Effector memory CD8-positive, alpha-beta T cell (primary cell): ENCODE data around the gene MIOS.

Experiments used
- ATAC-seq: fragments of 150-1000 bp; cut with Tn5 transposase; replicated peaks from 2 replicates; pipeline ENCODE4 v1.10.0; 2021; ENCODE audit warnings: mild to moderate bottlenecking, moderate library complexity
- DNase-seq, 3 experiments: peaks; one replicate each; pipeline ENCODE4 v3.0.0; 2021
- H3K27ac Mint-ChIP-seq, 2 donors: one replicate each; pipeline ENCODE4 v1.8.0; 2022; ENCODE audit warnings: mild to moderate bottlenecking in 2 of 2, mixed read lengths in 2 of 2, moderate library complexity in 2 of 2
- H3K27me3 Mint-ChIP-seq, 2 donors: one replicate each; pipeline ENCODE4 v1.8.0; 2022; ENCODE audit warnings: mixed read lengths in 2 of 2
- H3K36me3 Mint-ChIP-seq: one replicate; pipeline ENCODE4 v1.8.0; 2022; ENCODE audit warnings: mild to moderate bottlenecking, moderate library complexity, mixed read lengths; ENCODE audit not compliant: insufficient read depth
- H3K4me1 Mint-ChIP-seq, 2 donors: one replicate each; pipeline ENCODE4 v1.8.0; 2022; ENCODE audit warnings: low read depth in 2 of 2, mixed read lengths in 2 of 2
- H3K4me3 Mint-ChIP-seq, 2 donors: one replicate each; pipeline ENCODE4 v1.8.0; 2022; ENCODE audit warnings: mild to moderate bottlenecking in 2 of 2, mixed read lengths in 2 of 2, moderate library complexity in 2 of 2
- H3K9me3 Mint-ChIP-seq, 2 donors: one replicate each; pipeline ENCODE4 v1.8.0; 2022; ENCODE audit warnings: mixed read lengths in 2 of 2

MIOS gene

GRCh38 chr7:7563269-7563668 lies 3.4 kb upstream of the MIOS start:
- DNase-seq = no peak
- H3K36me3 Mint-ChIP-seq = no peaks in the 10 kb centered on the region
- no peak overlapping the region for H3K27ac Mint-ChIP-seq
- H3K27me3 Mint-ChIP-seq = no peaks in the 10 kb centered on the region
- H3K4me1 Mint-ChIP-seq = peaks cover 5 to 6% of the 10 kb centered on the region in 2 donors
- no peaks in the 10 kb centered on the region for H3K9me3 Mint-ChIP-seq
- no peak overlapping the region for H3K4me3 Mint-ChIP-seq
- ATAC-seq = no peak

GRCh38 chr7:7563813-7564212 lies 2.9 kb upstream of the MIOS start:
- H3K27me3 Mint-ChIP-seq = no peaks in the 10 kb centered on the region
- DNase-seq (no peak), ATAC-seq (no peak)
- no peaks in the 10 kb centered on the region for H3K36me3 Mint-ChIP-seq
- no peak overlapping the region for H3K27ac Mint-ChIP-seq
- peaks cover 10 to 11% of the 10 kb centered on the region in 2 donors for H3K4me1 Mint-ChIP-seq
- no peaks in the 10 kb centered on the region for H3K9me3 Mint-ChIP-seq
- H3K4me3 Mint-ChIP-seq = no peak overlapping the region

- no peaks in the 10 kb centered on the region for H3K36me3 Mint-ChIP-seq
- no peak overlapping the region for H3K4me3 Mint-ChIP-seq
- H3K4me1 Mint-ChIP-seq = peaks cover 16 to 17% of the 10 kb centered on the region in 2 donors
- no peak overlapping the region for H3K27ac Mint-ChIP-seq
- ATAC-seq (no peak), DNase-seq (no peak)
- no peaks in the 10 kb centered on the region for H3K9me3 Mint-ChIP-seq
- H3K27me3 Mint-ChIP-seq = no peaks in the 10 kb centered on the region
Observed at GRCh38 chr7:7564323-7564780, 2.3 kb upstream of the MIOS start.

- DNase-seq = no peak
- no peak overlapping the region for H3K4me3 Mint-ChIP-seq
- no peaks in the 10 kb centered on the region for H3K36me3 Mint-ChIP-seq
- no peaks in the 10 kb centered on the region for H3K9me3 Mint-ChIP-seq
- H3K4me1 Mint-ChIP-seq = peaks cover 24 to 25% of the 10 kb centered on the region in 2 donors
- ATAC-seq = no peak
- no peaks in the 10 kb centered on the region for H3K27me3 Mint-ChIP-seq
- no peak overlapping the region for H3K27ac Mint-ChIP-seq
Observed at GRCh38 chr7:7565018-7565680, 1.5 kb upstream of the MIOS start.

GRCh38 chr7:7565746-7566650 lies 686 bp upstream of the MIOS start:
- no peak for ATAC-seq
- DNase-seq = no peak
- no peaks in the 10 kb centered on the region for H3K36me3 Mint-ChIP-seq

GRCh38 chr7:7567898-7568531 lies 1.3 kb downstream of the MIOS start:
- peaks cover 30 to 33% of the 10 kb centered on the region in 2 donors for H3K4me1 Mint-ChIP-seq
- H3K27me3 Mint-ChIP-seq = no peaks in the 10 kb centered on the region
- H3K36me3 Mint-ChIP-seq = no peaks in the 10 kb centered on the region
- peak overlapping the region; percentile 55 to 86 for H3K27ac Mint-ChIP-seq
- DNase-seq (no peak), ATAC-seq (no peak)
- H3K4me3 Mint-ChIP-seq = peak overlapping the region in 1 of 2 donors; percentile 80
- H3K9me3 Mint-ChIP-seq = no peaks in the 10 kb centered on the region

More at GRCh38 chr7:7565746-7566650, 686 bp upstream of the MIOS start:
- H3K27ac Mint-ChIP-seq = no peak overlapping the region
- H3K27me3 Mint-ChIP-seq = no peaks in the 10 kb centered on the region
- no peaks in the 10 kb centered on the region for H3K9me3 Mint-ChIP-seq
- H3K4me3 Mint-ChIP-seq = no peak overlapping the region
- peaks cover 30 to 33% of the 10 kb centered on the region in 2 donors for H3K4me1 Mint-ChIP-seq

- Mint-ChIP-seq H3K27me3 (no peaks in the 10 kb centered on the region), H3K4me3 (peak overlapping the region in 1 of 2 donors; percentile 80), H3K36me3 (no peaks in the 10 kb centered on the region), H3K4me1 (peaks cover 30 to 33% of the 10 kb centered on the region in 2 donors), H3K9me3 (no peaks in the 10 kb centered on the region), H3K27ac (peak overlapping the region; percentile 51 to 86)
- ATAC-seq (no peak), DNase-seq (no peak)
Observed at GRCh38 chr7:7568553-7568952, 1.9 kb downstream of the MIOS start.

GRCh38 chr7:7569081-7569527 lies 2.4 kb downstream of the MIOS start:
- H3K9me3 Mint-ChIP-seq = no peaks in the 10 kb centered on the region
- no peaks in the 10 kb centered on the region for H3K36me3 Mint-ChIP-seq
- no peaks in the 10 kb centered on the region for H3K27me3 Mint-ChIP-seq
- H3K27ac Mint-ChIP-seq = peak overlapping the region; percentile 51 to 86
- DNase-seq = peak in 1 of 3 experiments; percentile 14
- peak; percentile 21 for ATAC-seq
- H3K4me3 Mint-ChIP-seq = peak overlapping the region in 1 of 2 donors; percentile 80
- H3K4me1 Mint-ChIP-seq = peaks cover 30 to 33% of the 10 kb centered on the region in 2 donors

- ATAC-seq (no peak), DNase-seq (no peak)
- Mint-ChIP-seq H3K27me3 (no peaks in the 10 kb centered on the region), H3K9me3 (no peaks in the 10 kb centered on the region), H3K36me3 (no peaks in the 10 kb centered on the region), H3K4me3 (peak overlapping the region in 1 of 2 donors; percentile 80), H3K4me1 (peaks cover 30 to 33% of the 10 kb centered on the region in 2 donors), H3K27ac (peak overlapping the region; percentile 51 to 86)
Observed at GRCh38 chr7:7569615-7570014, 2.9 kb downstream of the MIOS start.

GRCh38 chr7:7570584-7570983 lies 3.9 kb downstream of the MIOS start:
- peaks cover 30 to 36% of the 10 kb centered on the region in 2 donors for H3K4me1 Mint-ChIP-seq
- no peaks in the 10 kb centered on the region for H3K27me3 Mint-ChIP-seq
- DNase-seq (no peak), ATAC-seq (no peak)
- H3K4me3 Mint-ChIP-seq = no peak overlapping the region
- H3K27ac Mint-ChIP-seq = peak overlapping the region in 1 of 2 donors; percentile 86
- H3K9me3 Mint-ChIP-seq = no peaks in the 10 kb centered on the region
- no peaks in the 10 kb centered on the region for H3K36me3 Mint-ChIP-seq

- no peak for ATAC-seq
- no peak overlapping the region for H3K27ac Mint-ChIP-seq
- peaks cover 21 to 28% of the 10 kb centered on the region in 2 donors for H3K4me1 Mint-ChIP-seq
- no peak overlapping the region for H3K4me3 Mint-ChIP-seq
- DNase-seq = no peak
- no peaks in the 10 kb centered on the region for H3K36me3 Mint-ChIP-seq
- no peaks in the 10 kb centered on the region for H3K27me3 Mint-ChIP-seq
- H3K9me3 Mint-ChIP-seq = no peaks in the 10 kb centered on the region
Observed at GRCh38 chr7:7573701-7574100, 7.0 kb downstream of the MIOS start.

GRCh38 chr7:7576344-7576743 lies 9.7 kb downstream of the MIOS start:
- ATAC-seq = no peak
- Mint-ChIP-seq H3K4me3 (no peak overlapping the region), H3K36me3 (no peaks in the 10 kb centered on the region), H3K27ac (no peak overlapping the region), H3K27me3 (no peaks in the 10 kb centered on the region), H3K9me3 (no peaks in the 10 kb centered on the region), H3K4me1 (peaks cover 0 to 5% of the 10 kb centered on the region in 2 donors)
- DNase-seq = no peak

- Mint-ChIP-seq H3K4me3 (no peak overlapping the region), H3K27ac (no peak overlapping the region), H3K9me3 (no peaks in the 10 kb centered on the region), H3K36me3 (peaks cover 1% of the 10 kb centered on the region), H3K4me1 (peaks cover 0 to 5% of the 10 kb centered on the region in 2 donors), H3K27me3 (no peaks in the 10 kb centered on the region)
- ATAC-seq = peak; percentile 36
- no peak for DNase-seq
Observed at GRCh38 chr7:7577888-7578287, 11.2 kb downstream of the MIOS start.
